Renal cortical epithelial cell (primary cell): ENCODE data around the gene NFATC4. TPM values are rescaled to one million over a fixed set of nuclear protein-coding genes. Genes with fewer than 3 reads are reported as not detected.
"Not testable (repeated sequence)": the region's sequence is repeated elsewhere in the genome, so short reads cannot be mapped to it uniquely, and the experiment has no call there.

Source experiments
- DNase-seq: peaks from one replicate; pipeline ENCODE4 v3.0.0-alpha.2; 2011; ENCODE audit warnings: low read depth
- total RNA-seq: library from RNA; depleted of rRNA; stranded (reverse); fragments of >200 nt; gene quantifications from 2 replicates; pipeline ENCODE4 v1.2.3, GENCODE V29; 2014

NFATC4 gene
- total RNA-seq, 1 donor from 2014 or later: 6.7 TPM

GRCh38 chr14:24339284-24340151 lies 28.5 kb upstream of the NFATC4 start, which contains the start of gene RIPK3:
TSS of gene RIPK3 (minus strand) at chr14:24339991. CDS start at chr14:24339826, 165 bp downstream.
- no peak for DNase-seq

- no peak for DNase-seq
Measured at GRCh38 chr14:24340606-24341005, 27.4 kb upstream of the NFATC4 start.

DNA sequence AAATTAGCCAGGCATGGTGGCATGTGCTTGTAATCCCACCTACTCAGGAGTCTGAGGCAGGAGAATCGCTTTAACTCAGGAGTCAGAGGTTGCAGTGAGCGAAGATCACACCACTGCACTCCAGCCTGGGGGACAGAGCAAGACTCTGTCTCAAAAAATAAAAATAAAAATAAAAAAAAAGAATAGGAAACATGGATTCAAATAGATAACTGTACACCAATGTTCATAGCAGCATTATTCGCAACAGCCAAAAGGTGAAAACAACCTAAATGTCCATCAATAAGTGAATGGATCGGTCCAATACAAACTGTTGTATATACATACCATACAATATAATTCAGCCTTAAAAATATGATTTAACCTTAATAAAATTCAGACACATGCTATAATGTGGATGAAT lies 25.1 kb upstream of the NFATC4 start:
- DNase-seq: no peak

DNA sequence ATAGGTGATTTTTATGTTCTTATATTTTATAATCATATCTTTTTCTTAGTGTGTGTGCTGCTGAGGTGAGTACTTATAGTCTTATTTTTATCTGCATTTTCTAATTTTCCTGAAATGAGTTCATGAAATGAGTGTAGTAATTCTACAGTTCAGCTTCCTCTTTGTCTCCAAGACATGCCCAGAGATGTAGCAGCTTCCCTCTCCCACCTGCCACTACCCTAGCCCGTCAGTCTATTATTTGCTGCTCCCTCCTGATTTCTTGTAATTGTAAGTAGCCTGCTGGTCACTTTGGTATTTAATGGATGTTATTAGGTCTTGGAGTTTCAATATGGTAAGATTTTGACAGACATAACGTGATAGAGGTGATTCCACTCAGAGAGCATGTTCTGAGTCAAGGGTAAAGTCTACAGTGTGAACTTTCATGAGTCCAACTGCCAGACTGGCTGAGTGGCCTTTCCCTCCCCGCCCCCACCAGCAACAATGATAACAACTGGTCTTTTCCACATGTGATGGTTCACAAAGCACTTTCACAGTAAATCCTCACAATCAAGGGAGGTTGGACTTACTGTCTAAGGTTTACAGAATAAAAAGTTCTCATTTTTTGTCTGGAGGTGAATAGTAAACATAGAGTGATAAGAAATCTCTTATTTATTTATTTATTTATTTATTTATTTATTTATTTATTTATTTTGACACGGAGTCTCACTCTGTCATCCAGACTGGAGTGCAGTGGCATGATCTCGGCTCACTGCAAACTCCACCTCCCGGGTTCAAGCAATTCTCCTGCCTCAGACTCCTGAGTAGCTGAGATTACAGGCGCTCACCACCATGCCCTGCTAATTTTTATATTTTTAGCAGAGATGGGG lies 24.0 kb upstream of the NFATC4 start:
- no peak for DNase-seq

- DNase-seq: no peak
Measured at GRCh38 chr14:24347134-24347533, 20.9 kb upstream of the NFATC4 start.

GRCh38 chr14:24348186-24348585 lies 19.8 kb upstream of the NFATC4 start:
- no peak for DNase-seq

- no peak for DNase-seq
Measured at GRCh38 chr14:24349742-24350141, 18.2 kb upstream of the NFATC4 start.

- DNase-seq: peak; percentile 66
Measured at GRCh38 chr14:24351517-24351916, 16.5 kb upstream of the NFATC4 start.

DNA sequence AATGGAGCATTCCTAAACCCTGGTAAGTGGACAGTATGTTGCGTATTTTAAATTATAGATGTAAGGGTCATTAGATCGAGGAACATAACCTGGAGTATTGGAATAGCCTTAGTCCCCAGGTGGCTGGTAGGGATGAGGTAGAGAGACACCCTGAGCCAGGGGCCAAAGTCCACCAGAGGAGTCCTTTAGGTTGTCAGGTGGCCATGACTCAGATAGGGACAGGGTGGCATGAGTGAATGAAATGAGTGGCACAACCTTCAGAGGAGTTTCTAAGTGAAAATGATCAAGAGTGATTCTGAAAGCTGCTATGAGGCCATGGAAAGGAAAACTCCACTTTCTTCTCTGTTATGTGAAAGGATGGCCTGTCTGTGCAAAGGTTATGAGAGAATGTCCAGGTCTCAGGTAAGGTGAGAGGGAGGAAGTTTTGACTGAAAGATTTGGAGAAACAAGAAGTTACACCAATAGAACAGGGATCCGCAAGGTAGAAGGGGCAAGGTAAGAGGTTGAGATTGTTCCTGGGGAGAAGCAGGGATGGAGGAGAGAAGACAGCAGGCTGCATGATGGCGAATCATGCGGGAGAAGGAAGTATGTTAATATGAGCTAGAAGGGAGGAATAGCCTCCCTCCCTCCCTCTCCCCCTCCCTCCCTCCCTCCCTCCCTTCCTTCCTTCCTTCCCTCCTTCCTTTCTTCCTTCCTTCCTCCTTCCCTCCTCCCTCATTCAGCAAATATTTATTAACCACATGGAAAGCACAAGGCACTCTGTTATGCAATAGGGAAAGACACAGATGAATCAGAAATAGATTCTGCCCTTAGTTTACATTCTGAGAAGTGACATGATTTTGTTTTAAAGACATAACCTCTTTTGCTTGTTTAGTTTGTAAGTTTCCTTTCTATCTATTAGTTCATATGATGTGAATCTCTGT lies 14.2 kb upstream of the NFATC4 start:
- peak; percentile 77 for DNase-seq

GRCh38 chr14:24354482-24354825 lies 13.5 kb upstream of the NFATC4 start:
- not testable (repeated sequence) for DNase-seq

DNA sequence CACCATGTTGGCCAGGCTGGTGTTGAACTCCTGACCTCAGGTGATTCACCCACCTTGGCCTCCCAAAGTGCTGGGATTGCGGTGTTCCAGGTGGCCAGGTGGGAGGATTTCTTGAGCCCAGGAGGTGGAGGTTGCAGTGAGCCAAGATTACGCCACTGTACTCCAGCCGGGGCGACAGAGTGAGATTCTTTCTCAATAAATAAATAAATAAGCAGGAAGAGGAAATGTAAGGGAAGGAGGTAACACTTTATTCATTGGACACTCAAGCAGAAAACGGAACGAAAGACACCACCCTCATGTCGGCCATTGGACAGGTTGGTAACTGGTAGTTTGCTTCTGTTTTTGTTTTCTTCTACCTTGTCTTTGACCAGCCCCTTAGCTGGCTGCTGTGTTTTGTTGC lies 13.0 kb upstream of the NFATC4 start:
- DNase-seq: no peak

DNA sequence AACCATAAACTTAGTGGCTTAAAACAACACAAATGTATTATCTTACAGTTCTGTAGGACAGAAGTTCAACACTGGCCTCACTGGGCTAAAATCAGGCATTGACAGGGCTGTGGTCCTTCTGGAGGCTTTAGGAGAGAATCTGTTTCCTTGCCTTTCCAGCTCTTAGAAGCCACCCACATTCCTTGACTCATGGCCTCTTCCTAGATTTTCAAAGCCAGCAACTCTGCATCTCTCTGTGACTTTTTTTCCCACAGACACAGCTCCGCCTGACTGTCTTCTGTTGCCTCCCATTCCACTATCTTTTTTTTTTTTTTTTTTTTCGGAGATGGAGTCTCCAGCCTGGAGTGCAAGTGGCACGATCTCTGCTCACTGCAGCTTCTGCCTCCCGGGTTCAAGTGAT lies 11.8 kb upstream of the NFATC4 start:
- DNase-seq: no peak

- DNase-seq: no peak
Measured at GRCh38 chr14:24360281-24360680, 7.7 kb upstream of the NFATC4 start.

GRCh38 chr14:24361326-24361725 lies 6.7 kb upstream of the NFATC4 start:
- no peak for DNase-seq

DNA sequence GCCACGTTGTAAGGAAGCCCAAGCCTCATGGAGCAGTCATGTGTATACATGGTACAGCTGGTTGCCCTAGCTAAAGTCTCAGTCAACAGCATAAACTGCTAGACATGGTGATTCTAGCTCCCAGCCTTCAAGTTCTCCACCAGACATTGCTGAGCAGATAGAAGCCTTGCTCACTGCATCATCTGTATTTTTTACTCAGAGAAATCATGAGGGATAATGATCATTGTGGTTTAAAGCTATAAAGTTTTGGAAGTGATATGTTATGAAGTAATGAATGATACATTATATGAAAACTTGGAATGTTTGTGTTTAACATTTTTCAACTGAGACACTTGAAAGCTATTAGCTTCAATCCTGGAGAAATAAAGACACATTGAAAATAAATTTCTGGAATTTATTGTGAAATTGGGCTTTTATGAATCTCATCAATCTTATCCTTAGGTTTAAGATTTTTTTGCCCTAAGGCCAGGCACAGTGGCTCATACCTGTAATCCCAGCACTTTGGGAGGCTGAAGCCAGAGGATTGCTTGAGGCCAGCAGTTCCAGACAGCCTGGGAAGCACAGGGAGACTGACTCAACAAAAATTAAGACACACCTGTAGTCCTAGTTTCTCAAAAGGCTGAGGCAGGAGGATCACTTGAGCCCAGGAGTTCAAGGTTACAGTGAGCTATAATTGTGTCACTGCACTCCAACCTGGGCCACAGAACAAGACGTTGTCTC lies 5.6 kb upstream of the NFATC4 start:
- DNase-seq: no peak

- DNase-seq: no peak
Measured at GRCh38 chr14:24363401-24363800, 4.6 kb upstream of the NFATC4 start.

GRCh38 chr14:24364841-24365240 lies 3.1 kb upstream of the NFATC4 start:
- no peak for DNase-seq

- DNase-seq: peak; percentile 82
Measured at GRCh38 chr14:24365600-24366412, 2.2 kb upstream of the NFATC4 start.

GRCh38 chr14:24366413-24366720 lies 1.6 kb upstream of the NFATC4 start:
- peak; percentile 16 for DNase-seq
